H1 (cell line): ENCODE measurements around the gene VPS54. TPM values are rescaled to one million over a fixed set of nuclear protein-coding genes. Genes with fewer than 3 reads are reported as not detected.

ENCODE experiments used
- CTCF ChIP-seq, 3 experiments: IDR thresholded peaks; 1 replicate in 2 of 3; 2 replicates in 1 of 3; pipeline versions ENCODE4 v1.5.1 to v1.6.1; 2011; ENCODE audit warnings: low read length in 3 of 3, mild to moderate bottlenecking in 3 of 3, inconsistent platforms in 2 of 3, low read depth in 1 of 3, moderate library complexity in 1 of 3; ENCODE audit not compliant: insufficient read depth in 1 of 3; ENCODE audit errors: control extremely low read depth in 1 of 3
- PHF8 ChIP-seq: fragments of 200-600 bp; sonication (generic); conservative IDR thresholded peaks from 2 replicates; pipeline ENCODE4 v1.7.1; 2012; ENCODE audit warnings: low read depth, mild to moderate bottlenecking, inconsistent platforms, low read length, moderate library complexity
- polyA plus RNA-seq, 7 experiments: library from polyadenylated mRNA; depleted of rRNA in 3 of 7; stranded (reverse) in 5 of 7; unstranded in 2 of 7; fragments of >200 nt in 5 of 7; fragments of 200-250 nt in 2 of 7; gene quantifications; 1 replicate in 5 of 7; 2 replicates in 1 of 7; 4 replicates in 1 of 7; pipeline versions ENCODE4 v1.2.1 to v1.2.3, GENCODE V29; 2011 to 2013; ENCODE audit warnings: missing spikeins in 2 of 7, mixed read lengths in 2 of 7
- total RNA-seq: library from RNA; stranded (reverse); fragmentation: NEBNext Ultra II Directional; extraction: Animal tissue kit (Norgen Biotek cat#: 25700); gene quantifications from 2 replicates; pipeline ENCODE4 v1.2.1, GENCODE V29; 2021

The VPS54 gene
- total and polyA plus RNA-seq, 2 of the 8 experiments (the other 6 are each of a cell fraction or from before 2014, with no cell fraction given): 3.6 to 13.2 TPM

GRCh38 chr2:64005707-64006356 is 13.4 kb downstream of the VPS54 start (continued):
- no peak for TF ChIP-seq CTCF (IDR thresholded peaks at IDR 0.05; ENCODE audit: control extremely low read depth in 1 of 3, insufficient read depth in 1 of 3, low read depth in 1 of 3, low read length in 3 of 3)
- TF ChIP-seq PHF8: no peak
